ENCODE results near the gene SLIT2.

Gene SLIT2

GRCh38 chr4:20251796-20252655 is at the start of gene SLIT2:
SLIT2 (plus strand) TSS chr4:20251905; CDS start chr4:20253816, 1,911 bp downstream.
- DNase-seq (ENCODE audit: extremely low read depth in 1 of 2, low read depth in 1 of 2): no peak

GRCh38 chr4:20203508-20203907 is 48.2 kb upstream of the SLIT2 start:
- no peak for DNase-seq (ENCODE audit: extremely low read depth in 1 of 2, low read depth in 1 of 2)

- DNase-seq (ENCODE audit: extremely low read depth in 1 of 2, low read depth in 1 of 2): no peak
These were observed 34.2 kb upstream of the SLIT2 start for GRCh38 chr4:20217521-20217920.

GRCh38 chr4:20217951-20218350 is 33.8 kb upstream of the SLIT2 start:
- DNase-seq (ENCODE audit: extremely low read depth in 1 of 2, low read depth in 1 of 2): no peak

- no peak for DNase-seq (ENCODE audit: extremely low read depth in 1 of 2, low read depth in 1 of 2)
These were observed 32.2 kb upstream of the SLIT2 start for GRCh38 chr4:20219521-20219920.

- DNase-seq (ENCODE audit: extremely low read depth in 1 of 2, low read depth in 1 of 2): no peak
These were observed 13.7 kb upstream of the SLIT2 start for GRCh38 chr4:20237894-20238537.

- no peak for DNase-seq (ENCODE audit: extremely low read depth in 1 of 2, low read depth in 1 of 2)
These were observed 3.5 kb upstream of the SLIT2 start for GRCh38 chr4:20248155-20248558.

GRCh38 chr4:20249333-20249732 is 2.4 kb upstream of the SLIT2 start:
- DNase-seq (ENCODE audit: extremely low read depth in 1 of 2, low read depth in 1 of 2): no peak

- DNase-seq (ENCODE audit: extremely low read depth in 1 of 2, low read depth in 1 of 2): no peak
These were observed 492 bp upstream of the SLIT2 start for GRCh38 chr4:20251031-20251795.

GRCh38 chr4:20252656-20253282 is 1.1 kb downstream of the SLIT2 start:
- DNase-seq (ENCODE audit: extremely low read depth in 1 of 2, low read depth in 1 of 2): no peak

- DNase-seq (ENCODE audit: extremely low read depth in 1 of 2, low read depth in 1 of 2): no peak
These were observed 1.6 kb downstream of the SLIT2 start for GRCh38 chr4:20253283-20253734.

GRCh38 chr4:20253735-20254409 is 2.2 kb downstream of the SLIT2 start:
- DNase-seq (ENCODE audit: extremely low read depth in 1 of 2, low read depth in 1 of 2): no peak

- DNase-seq (ENCODE audit: extremely low read depth in 1 of 2, low read depth in 1 of 2): no peak
These were observed 3.0 kb downstream of the SLIT2 start for GRCh38 chr4:20254511-20255250.

- DNase-seq (ENCODE audit: extremely low read depth in 1 of 2, low read depth in 1 of 2): no peak
These were observed 3.5 kb downstream of the SLIT2 start for GRCh38 chr4:20255251-20255586.

GRCh38 chr4:20255823-20256222 is 4.1 kb downstream of the SLIT2 start:
- no peak for DNase-seq (ENCODE audit: extremely low read depth in 1 of 2, low read depth in 1 of 2)

GRCh38 chr4:20256381-20256881 is 4.7 kb downstream of the SLIT2 start:
- no peak for DNase-seq (ENCODE audit: extremely low read depth in 1 of 2, low read depth in 1 of 2)

GRCh38 chr4:20259707-20260106 is 8.0 kb downstream of the SLIT2 start:
- DNase-seq (ENCODE audit: extremely low read depth in 1 of 2, low read depth in 1 of 2): no peak

GRCh38 chr4:20260821-20261220 is 9.1 kb downstream of the SLIT2 start:
- DNase-seq (ENCODE audit: extremely low read depth in 1 of 2, low read depth in 1 of 2): no peak

GRCh38 chr4:20262221-20262620 is 10.5 kb downstream of the SLIT2 start:
- no peak for DNase-seq (ENCODE audit: extremely low read depth in 1 of 2, low read depth in 1 of 2)

- no peak for DNase-seq (ENCODE audit: extremely low read depth in 1 of 2, low read depth in 1 of 2)
These were observed 13.0 kb downstream of the SLIT2 start for GRCh38 chr4:20264688-20265087.
